ENCODE data around the gene ZNF124. TPM values are rescaled to one million over a fixed set of nuclear protein-coding genes. Genes with fewer than 3 reads are reported as not detected.

The ZNF124 gene
- total and polyA plus RNA-seq, 2 donors (not counting 1 experiment from before 2014, with no cell fraction given): 5.0 to 23.8 TPM

GRCh38 chr1:247175458-247175857 lies 3.6 kb upstream of the ZNF124 start:
- 100% methylated on average over 2 of the region's 5 CpGs for WGBS (ENCODE audit: insufficient coverage)
- DNase-seq: no peak
- H3K9ac ChIP-seq (ENCODE audit: low read length): no peak overlapping the region
- ATAC-seq (ENCODE audit: low read depth): no peak
- H3K27ac ChIP-seq (ENCODE audit: low read length in 2 of 2): no peak overlapping the region
- H3K4me1 ChIP-seq (ENCODE audit: control insufficient read depth in 2 of 2, insufficient read depth in 2 of 2, low read length in 2 of 2): peaks cover 0 to 6% of the 10 kb centered on the region in 2 donors
- no peak overlapping the region for H3K4me3 ChIP-seq (ENCODE audit: control extremely low read depth in 1 of 5, extremely low read depth in 1 of 5, insufficient read depth in 1 of 5, low read depth in 2 of 5, low read length in 4 of 5)
- no peak overlapping the region for H3K4me3 Mint-ChIP-seq
- H3K4me2 ChIP-seq (replicated peaks; ENCODE audit: low read depth, low read length, poor library complexity, severe bottlenecking): no peak overlapping the region
- H3K27me3 ChIP-seq (replicated peaks in 1 of 4; ENCODE audit: control extremely low read depth in 1 of 4, control insufficient read depth in 3 of 4, insufficient read depth in 4 of 4, low read length in 3 of 4): peaks cover 0 to 2% (median 0%) of the 10 kb centered on the region in 4 experiments
- H3K9me3 Mint-ChIP-seq (ENCODE audit: insufficient read depth): no peaks in the 10 kb centered on the region
- intact Hi-C loops (cut with micrococcal nuclease): no loop called here
- H3K79me2 ChIP-seq (ENCODE audit: control insufficient read depth, insufficient read depth, low read length): peaks cover 3% of the 10 kb centered on the region
- peaks cover 0 to 13% (median 0%) of the 10 kb centered on the region in 3 donors for H3K9me3 ChIP-seq (ENCODE audit: control extremely low read depth in 1 of 3, control insufficient read depth in 2 of 3, insufficient read depth in 1 of 3, low read length in 2 of 3)
- H3K36me3 ChIP-seq (replicated peaks in 1 of 2; ENCODE audit: control extremely low read depth in 1 of 2, control insufficient read depth in 1 of 2, extremely low read depth in 1 of 2, insufficient read depth in 2 of 2, low read length in 1 of 2): no peaks in the 10 kb centered on the region
- CTCF ChIA-PET: no interaction called here
- POLR2A ChIA-PET: no interaction called here
- no peaks in the 10 kb centered on the region for H4K20me1 ChIP-seq (ENCODE audit: control insufficient read depth, insufficient read depth, low read length, poor library complexity, severe bottlenecking)
- no peak overlapping the region for H3K27ac Mint-ChIP-seq
- no peaks in the 10 kb centered on the region for H3K27me3 Mint-ChIP-seq
- H3K4me1 Mint-ChIP-seq: peaks cover 10% of the 10 kb centered on the region
- TF ChIP-seq CTCF (IDR thresholded peaks at IDR 0.05) (no peak), EZH2 (IDR thresholded peaks at IDR 0.05; ENCODE audit: borderline replicate concordance, insufficient read depth, low read depth, low read length, poor library complexity, severe bottlenecking) (no peak)
- H2AFZ ChIP-seq (ENCODE audit: insufficient read depth, low read depth, low read length, poor library complexity, severe bottlenecking): no peak overlapping the region

GRCh38 chr1:247173431-247173830 lies 1.6 kb upstream of the ZNF124 start:
- H3K4me3 Mint-ChIP-seq: no peak overlapping the region

More at GRCh38 chr1:247173431-247173830, 1.6 kb upstream of the ZNF124 start:
- Histone ChIP-seq H3K4me3 (ENCODE audit: control extremely low read depth in 1 of 5, extremely low read depth in 1 of 5, insufficient read depth in 1 of 5, low read depth in 2 of 5, low read length in 4 of 5) (no peak overlapping the region), H3K4me1 (ENCODE audit: control insufficient read depth in 2 of 2, insufficient read depth in 2 of 2, low read length in 2 of 2) (peaks cover 0 to 6% of the 10 kb centered on the region in 2 donors), H2AFZ (ENCODE audit: insufficient read depth, low read depth, low read length, poor library complexity, severe bottlenecking) (no peak overlapping the region), H3K27ac (ENCODE audit: low read length in 2 of 2) (no peak overlapping the region), H3K4me2 (replicated peaks; ENCODE audit: low read depth, low read length, poor library complexity, severe bottlenecking) (no peak overlapping the region), H3K9ac (ENCODE audit: low read length) (no peak overlapping the region), H3K27me3 (replicated peaks in 1 of 4; ENCODE audit: control extremely low read depth in 1 of 4, control insufficient read depth in 3 of 4, insufficient read depth in 4 of 4, low read length in 3 of 4) (peaks cover 0 to 2% (median 0%) of the 10 kb centered on the region in 4 experiments), H3K79me2 (ENCODE audit: control insufficient read depth, insufficient read depth, low read length) (peaks cover 7% of the 10 kb centered on the region), H4K20me1 (ENCODE audit: control insufficient read depth, insufficient read depth, low read length, poor library complexity, severe bottlenecking) (no peaks in the 10 kb centered on the region), H3K36me3 (replicated peaks in 1 of 2; ENCODE audit: control extremely low read depth in 1 of 2, control insufficient read depth in 1 of 2, extremely low read depth in 1 of 2, insufficient read depth in 2 of 2, low read length in 1 of 2) (peaks cover 0 to 1% of the 10 kb centered on the region in 2 experiments), H3K9me3 (ENCODE audit: control extremely low read depth in 1 of 3, control insufficient read depth in 2 of 3, insufficient read depth in 1 of 3, low read length in 2 of 3) (peaks cover 0 to 6% (median 0%) of the 10 kb centered on the region in 3 donors)
- DNase-seq (no peak), ATAC-seq (ENCODE audit: low read depth) (no peak)
- POLR2A ChIA-PET: no interaction called here
- Mint-ChIP-seq H3K27me3 (no peaks in the 10 kb centered on the region), H3K4me1 (peaks cover 18% of the 10 kb centered on the region), H3K9me3 (ENCODE audit: insufficient read depth) (no peaks in the 10 kb centered on the region), H3K27ac (no peak overlapping the region)
- CTCF ChIA-PET: no interaction called here
- intact Hi-C loops (cut with micrococcal nuclease): loop anchor here (2.0 kb wide), 1 partner anchor 37 kb away; no protein-coding TSS in a partner anchor
- WGBS (ENCODE audit: insufficient coverage): no CpG with 5 or more reads among the region's 2 CpGs
- TF ChIP-seq EZH2 (IDR thresholded peaks at IDR 0.05; ENCODE audit: borderline replicate concordance, insufficient read depth, low read depth, low read length, poor library complexity, severe bottlenecking) (no peak), CTCF (IDR thresholded peaks at IDR 0.05) (no peak)

Measured in B cell (primary cell).